Uterus (tissue), 2 donors: ENCODE data around the gene KCNV2.

Source experiments
- POLR2A ChIP-seq, 2 donors: fragments of 450-650 bp; IDR thresholded peaks; one replicate each; pipeline ENCODE4 v1.6.1; 2016; ENCODE audit warnings: antibody characterized with exemption in 2 of 2, mild to moderate bottlenecking in 1 of 2, moderate library complexity in 1 of 2
- TF ChIP-seq, protein P1 (sequence below), 4 experiments: fragments of 200-600 bp in 2 of 4; fragments of 450-650 bp in 2 of 4; sonication (generic) in 2 of 4; IDR thresholded peaks; one replicate each; pipeline ENCODE4 v1.5.1; 2016 to 2019; ENCODE audit warnings: antibody characterized with exemption in 4 of 4, mild to moderate bottlenecking in 2 of 4, moderate library complexity in 1 of 4

DNA sequence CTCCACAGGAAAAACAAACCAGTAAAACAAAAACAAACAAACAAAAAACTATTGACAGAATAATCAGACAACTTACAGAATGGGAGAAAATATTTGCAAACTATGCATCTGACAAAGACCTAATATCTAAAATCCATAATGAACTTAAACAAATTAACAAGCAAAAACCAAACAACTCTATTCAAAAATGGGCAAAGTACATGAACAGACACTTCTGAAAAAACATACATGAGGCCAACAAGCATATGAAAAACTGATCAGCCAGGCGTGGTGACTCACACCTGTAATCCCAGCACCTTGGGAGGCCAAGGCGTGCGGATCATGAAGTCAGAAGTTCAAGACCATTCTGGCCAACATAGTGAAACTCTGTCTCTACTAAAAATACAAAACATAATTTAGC lies 60.1 kb downstream of the KCNV2 start:
- TF ChIP-seq POLR2A (IDR thresholded peaks at IDR 0.05) = no peak
- TF ChIP-seq, protein P1, sequence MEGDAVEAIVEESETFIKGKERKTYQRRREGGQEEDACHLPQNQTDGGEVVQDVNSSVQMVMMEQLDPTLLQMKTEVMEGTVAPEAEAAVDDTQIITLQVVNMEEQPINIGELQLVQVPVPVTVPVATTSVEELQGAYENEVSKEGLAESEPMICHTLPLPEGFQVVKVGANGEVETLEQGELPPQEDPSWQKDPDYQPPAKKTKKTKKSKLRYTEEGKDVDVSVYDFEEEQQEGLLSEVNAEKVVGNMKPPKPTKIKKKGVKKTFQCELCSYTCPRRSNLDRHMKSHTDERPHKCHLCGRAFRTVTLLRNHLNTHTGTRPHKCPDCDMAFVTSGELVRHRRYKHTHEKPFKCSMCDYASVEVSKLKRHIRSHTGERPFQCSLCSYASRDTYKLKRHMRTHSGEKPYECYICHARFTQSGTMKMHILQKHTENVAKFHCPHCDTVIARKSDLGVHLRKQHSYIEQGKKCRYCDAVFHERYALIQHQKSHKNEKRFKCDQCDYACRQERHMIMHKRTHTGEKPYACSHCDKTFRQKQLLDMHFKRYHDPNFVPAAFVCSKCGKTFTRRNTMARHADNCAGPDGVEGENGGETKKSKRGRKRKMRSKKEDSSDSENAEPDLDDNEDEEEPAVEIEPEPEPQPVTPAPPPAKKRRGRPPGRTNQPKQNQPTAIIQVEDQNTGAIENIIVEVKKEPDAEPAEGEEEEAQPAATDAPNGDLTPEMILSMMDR (IDR thresholded peaks at IDR 0.05) = no peak
